GM19463 (cell line): ENCODE data around the gene NADK.

Source experiments
- ATAC-seq: cut with Tn5 transposase; IDR thresholded peaks from one replicate; pipeline ENCODE4 v1.9.1; 2021; ENCODE audit warnings: mild to moderate bottlenecking, moderate library complexity; ENCODE audit not compliant: unreplicated experiment

NADK gene

DNA sequence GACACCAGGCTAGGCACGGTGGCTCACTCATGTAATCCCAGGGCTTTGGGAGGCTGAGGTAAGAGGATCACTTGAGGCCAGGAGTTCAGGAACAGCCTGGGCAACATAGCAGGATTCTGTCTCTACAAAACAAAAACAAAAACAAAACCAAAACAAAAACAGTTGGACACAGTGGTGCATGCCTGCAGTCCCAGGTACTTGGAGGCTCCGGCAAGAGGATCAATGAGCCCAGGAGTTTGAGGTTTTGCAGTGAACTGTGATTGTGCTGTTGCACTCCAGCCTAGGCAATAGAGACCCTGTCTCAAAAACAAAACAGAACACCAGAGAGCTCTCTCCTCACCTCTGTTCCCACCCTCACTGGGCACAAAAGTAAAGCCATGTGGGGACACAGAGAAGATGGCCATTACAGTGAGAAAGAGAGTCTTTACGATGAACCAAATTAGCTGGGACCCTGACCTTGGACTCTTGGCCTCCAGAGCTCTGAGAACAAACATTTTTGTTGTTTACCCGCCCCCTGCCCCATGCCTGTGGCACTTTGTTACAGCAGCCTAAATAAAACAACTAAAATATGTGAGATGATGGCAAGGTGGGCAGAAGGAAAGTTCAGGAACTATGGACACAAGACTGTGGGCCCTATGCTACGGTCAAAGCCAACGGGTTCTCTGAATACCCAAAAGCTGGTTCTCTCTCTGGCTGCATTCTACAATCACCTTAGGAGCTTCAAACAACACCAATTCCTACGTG lies 9.8 kb downstream of the NADK start:
- no peak for ATAC-seq

- ATAC-seq, result no peak
These were observed 13.3 kb downstream of the NADK start for GRCh38 chr1:1764876-1765470.

GRCh38 chr1:1763657-1764621 lies 14.3 kb downstream of the NADK start:
- no peak for ATAC-seq

DNA sequence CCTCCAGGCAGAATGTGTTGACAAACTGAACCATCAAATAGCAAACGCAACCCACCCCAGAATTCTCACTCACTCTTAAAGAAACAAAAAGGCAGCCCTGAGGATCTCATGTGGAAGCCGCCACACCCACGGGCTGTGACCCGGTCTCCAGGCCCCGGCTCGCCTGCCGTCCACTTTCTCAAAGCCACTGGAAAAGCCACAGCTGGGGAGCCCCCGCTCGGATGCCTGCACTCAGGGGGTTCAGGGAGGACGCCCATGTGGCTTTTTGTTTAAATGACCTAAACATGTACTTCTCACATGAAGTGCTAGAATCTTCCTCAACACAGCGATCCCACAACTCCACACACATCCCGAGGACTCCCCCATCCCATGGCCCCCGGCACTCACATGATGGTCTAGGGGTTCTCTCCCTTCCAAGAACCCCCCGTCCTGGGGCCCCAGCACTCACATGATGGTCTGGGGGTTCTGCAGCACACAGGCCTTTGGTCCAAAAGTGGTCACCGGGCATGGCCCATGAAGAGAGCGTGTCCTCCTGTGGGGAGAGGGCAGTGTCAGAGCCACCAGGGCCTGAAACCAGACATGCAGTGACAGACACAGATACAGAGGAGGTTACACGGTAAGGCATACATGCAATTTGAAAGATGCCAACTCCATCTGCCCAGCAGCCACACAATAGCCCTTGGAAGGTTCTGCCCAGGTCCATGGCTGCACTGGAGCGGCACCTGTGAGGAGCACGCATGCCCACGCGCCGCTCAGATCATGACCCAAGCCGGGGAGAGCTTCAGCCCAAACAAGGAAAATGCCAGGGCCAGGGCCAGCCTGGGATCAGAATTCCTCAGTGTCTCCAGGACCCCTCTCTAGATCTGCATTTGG lies 16.5 kb downstream of the NADK start:
- ATAC-seq, result no peak

DNA sequence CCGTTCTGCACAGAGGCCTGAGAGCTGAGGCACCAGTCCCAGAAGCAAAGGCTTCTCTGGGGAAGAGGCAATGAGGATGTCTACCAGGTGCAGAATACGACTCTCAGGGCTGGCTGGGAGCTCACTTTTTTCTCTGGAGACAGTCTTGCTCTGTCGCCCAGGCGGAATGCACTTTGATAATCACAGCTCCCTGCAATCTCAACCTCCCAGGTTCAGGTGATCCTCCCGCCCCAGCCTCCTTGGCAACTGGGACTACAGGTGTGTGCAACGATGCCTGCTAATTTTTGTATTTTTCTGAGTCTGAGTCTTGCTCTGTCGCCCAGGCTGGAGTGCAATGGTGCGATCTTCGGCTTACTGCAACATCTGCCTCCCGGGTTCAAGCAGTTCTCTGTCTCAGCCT lies 17.6 kb downstream of the NADK start:
- ATAC-seq, result no peak

DNA sequence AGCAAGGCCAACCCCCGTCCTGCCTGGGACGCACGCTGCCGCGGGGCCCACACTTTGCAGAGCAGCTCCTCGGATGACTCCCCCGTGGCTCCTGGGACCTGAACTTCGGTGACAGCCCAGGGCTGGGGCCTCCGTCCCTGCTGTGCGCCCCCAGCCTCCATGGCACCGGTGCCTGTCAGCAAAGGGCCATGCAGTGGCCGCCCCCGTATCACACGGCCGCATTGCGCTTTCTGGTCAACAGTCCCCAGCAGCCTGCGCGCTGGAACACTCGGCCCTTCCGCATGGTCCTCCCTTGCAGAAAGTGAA lies 18.0 kb downstream of the NADK start:
- ATAC-seq, result no peak

- no peak for ATAC-seq
These were observed 18.6 kb downstream of the NADK start for GRCh38 chr1:1759456-1760344.

GRCh38 chr1:1758692-1759455 lies 19.4 kb downstream of the NADK start:
- ATAC-seq, result no peak

- ATAC-seq, result no peak
These were observed 20.1 kb downstream of the NADK start for GRCh38 chr1:1758059-1758621.

DNA sequence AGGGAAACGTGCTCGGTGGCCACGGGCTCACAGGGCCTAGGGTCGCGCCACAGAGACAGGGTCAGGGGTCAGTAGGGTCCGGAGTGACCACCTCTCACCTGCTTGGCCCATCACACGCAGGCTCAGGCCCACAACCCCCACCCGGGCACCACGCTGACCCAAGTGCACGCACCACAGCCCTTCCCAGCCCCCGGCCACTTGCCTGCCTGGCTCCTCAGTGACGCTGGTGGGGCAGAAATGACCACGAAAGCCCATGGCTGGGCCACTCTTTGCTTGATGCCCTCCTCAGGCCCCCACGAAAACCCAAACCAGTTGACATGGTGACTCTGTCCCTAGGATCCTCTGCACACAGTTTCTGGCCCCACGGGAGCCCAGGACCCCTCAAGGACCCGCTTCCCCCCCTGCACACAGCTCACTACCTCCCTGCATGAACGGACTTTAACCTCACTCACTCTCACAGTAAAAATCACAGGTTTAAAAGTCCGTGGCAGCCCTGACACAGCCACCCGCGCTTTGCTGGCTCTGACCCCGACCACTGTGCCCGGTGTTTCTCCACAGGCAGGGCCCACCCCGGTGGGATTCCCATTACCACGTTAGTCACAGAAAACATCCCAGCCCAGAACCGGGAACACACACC lies 20.7 kb downstream of the NADK start:
- no peak for ATAC-seq

- ATAC-seq, result no peak
These were observed 21.4 kb downstream of the NADK start for GRCh38 chr1:1756661-1757421.

DNA sequence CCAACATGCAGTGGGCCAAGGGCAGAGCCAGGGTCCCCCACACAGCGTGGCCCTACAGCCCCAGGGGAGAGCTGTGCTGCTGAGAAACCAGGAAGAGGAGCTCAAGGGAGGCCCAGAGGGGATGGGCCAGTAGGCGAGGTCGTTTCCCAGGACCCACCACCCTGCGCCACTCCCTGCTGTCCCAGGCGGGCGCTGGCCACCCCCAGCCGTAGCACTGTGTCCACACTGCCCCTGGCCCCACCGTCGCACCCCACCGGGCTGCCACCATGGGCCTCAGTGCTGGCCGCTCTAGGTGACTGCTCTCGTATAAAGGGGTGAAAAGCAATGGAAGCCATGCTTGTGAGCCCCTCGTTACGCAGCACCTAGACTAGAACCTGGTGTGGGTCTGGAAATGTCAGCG lies 22.4 kb downstream of the NADK start:
- no peak for ATAC-seq

DNA sequence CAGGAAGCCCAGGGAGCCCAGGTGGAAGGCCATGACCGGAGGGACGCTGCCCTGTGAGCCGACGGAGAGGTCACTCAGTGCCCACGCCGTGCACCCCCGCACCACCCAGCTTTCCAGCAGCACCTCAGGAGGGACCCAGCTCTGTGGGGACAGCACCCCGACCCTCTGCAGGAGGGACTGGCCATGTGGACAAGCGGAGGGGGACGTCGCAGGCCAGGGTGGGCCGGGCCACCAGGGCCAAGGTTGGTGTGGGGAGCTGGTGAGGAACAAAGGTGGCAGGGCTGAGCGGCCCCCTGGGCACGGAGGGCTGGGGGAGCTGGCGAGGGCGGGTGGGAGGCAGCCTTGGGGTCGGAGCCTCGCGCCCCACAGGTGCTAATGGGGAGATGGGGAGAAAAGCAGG lies 22.8 kb downstream of the NADK start:
- no peak for ATAC-seq

DNA sequence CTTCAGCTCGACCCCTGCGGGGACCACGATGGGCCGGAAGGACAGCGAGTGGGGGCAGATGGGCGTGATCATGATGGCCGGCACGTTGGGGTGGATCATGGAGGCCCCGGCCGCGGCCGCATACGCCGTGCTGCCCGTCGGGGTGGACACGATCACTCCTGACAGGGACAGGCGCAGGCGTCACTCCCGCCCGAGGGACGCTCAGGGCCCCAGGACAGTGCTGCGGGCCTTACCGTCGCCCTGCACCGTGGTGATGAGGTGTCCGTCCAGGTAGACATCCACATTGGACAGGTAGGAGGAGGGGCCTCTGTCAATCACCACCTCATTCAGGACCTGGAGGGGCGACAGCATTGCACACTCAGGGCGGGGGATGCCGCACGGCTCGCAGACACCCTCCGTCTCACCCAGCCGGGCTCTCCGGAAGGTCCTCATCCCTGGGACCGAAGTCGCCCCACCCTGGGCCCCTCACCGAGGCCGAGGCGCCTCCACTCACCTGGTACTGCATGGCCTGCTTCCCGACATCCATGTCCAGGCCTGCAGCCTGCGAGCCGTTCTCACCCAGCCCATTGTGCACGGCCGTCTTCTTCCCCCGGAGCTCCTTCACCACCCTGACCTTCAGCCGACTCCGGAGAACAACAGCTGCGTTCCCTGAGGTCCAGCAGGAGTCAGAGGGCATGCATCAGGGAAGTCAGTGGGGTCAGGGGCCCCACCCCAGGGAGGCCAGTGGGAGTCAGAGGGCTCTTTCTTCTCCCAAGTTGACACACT lies 24.0 kb downstream of the NADK start:
- ATAC-seq, result no peak

DNA sequence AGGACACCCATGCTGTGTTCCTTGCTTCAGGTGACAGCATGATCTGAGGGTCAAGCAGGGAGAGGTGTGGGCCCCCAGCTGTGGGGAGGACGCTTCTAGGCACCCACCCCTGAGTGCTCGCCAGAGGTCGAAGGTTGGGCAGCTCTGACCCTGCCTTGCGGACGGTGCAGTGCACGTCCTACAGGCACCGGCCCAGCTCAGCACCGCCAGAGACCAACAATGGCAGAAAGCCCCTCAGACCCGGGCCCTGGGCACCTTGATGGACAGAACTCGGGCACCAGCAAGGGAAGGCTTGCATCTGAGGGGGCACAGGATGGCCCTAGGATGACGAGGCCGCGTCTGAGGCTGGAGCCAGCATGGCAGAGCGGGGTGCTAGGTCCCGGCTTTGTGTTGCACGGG lies 24.7 kb downstream of the NADK start:
- no peak for ATAC-seq

DNA sequence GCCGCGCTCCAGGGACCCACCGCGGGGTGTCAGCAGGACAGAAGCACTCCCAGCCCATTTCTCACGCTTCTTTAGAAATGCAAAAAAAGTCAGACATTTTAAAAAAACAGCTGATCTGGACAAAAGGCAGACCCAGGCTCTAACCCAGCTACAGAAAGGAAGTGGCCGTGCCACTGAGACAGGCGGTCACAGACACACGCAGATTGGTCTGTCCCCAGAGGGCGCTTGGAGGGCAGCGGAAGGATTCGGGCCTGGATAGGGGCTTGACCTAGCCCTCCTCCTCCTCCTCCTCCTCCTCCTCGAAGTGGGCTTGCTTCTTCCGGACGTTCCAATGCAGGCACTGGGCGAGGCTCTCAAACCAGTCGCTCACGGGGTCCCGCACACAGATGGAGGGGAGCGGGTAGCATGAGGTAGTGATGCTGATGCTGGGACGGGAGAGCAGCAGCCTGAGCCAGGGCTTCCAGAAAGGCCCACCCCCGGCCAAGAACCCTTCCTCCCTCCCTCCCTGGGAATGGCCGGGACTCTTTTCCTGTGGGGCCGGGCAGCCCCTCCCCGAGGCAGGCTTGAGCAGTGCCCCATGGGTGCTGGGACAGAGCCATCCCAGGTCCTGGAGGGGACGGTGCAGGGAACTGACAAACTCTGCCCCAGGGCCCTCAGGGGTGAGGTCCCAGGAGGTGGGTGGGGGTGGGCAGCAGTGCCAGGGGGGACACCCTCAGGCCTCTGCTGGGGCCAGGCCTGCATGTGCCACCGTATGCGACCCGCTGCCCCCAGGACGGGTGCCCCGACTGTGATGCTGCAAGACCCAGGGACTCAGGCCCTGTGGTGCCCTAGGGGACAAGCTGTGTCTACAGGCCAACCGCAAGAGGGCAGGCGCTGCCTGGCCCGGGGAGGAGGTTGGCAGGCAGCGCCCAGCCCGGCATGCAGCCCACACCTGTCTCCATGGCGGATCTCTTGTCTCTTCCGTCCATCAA lies 25.3 kb downstream of the NADK start:
- no peak for ATAC-seq
